ENCODE data around the gene C4orf50.

The C4orf50 gene

DNA sequence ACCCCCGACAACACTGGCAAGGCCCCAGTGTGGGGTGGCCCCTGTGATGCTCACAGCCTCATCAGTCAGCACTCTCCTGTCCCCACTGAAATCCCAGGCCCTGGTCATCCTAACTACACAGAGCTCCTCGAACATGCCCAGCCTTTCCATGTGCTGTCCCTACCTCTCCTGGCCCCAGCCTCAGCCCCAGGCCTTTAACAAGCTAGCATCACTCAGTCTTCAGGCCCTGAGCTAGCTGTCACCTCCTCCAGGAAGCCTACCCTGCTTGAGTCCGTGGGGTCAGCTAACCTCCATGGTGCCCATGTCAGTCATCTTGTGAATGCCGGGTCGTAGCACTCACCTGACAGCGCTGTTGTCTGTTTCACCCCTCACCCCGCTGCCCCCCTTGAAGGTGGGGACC is 25.6 kb upstream of the C4orf50 start:
- no peak for DNase-seq (ENCODE audit: low read depth, low spot score)

DNA sequence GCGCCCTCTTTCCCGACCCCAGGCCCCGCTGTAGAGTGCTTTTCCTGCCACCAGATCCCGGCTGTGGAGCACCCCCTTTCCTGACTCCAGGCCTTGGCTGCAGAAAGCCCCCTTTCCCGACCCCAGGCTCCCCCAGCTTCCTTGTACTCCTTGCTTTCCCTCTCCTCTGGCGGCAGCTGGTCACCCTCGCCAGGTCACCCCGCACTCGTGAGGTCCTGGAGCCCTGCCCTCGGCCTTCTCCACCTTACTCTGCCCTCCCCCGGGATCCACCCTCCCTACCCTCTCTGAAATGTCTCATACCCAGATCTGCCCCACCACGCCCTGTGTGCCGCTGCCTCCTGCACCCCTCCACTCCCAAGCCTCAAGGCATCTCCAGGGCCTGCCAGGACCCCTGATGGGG is 25.0 kb upstream of the C4orf50 start:
- no peak for DNase-seq (ENCODE audit: low read depth, low spot score)

GRCh38 chr4:6042293-6043063 is 24.2 kb upstream of the C4orf50 start:
- no peak for DNase-seq (ENCODE audit: low read depth, low spot score)

DNA sequence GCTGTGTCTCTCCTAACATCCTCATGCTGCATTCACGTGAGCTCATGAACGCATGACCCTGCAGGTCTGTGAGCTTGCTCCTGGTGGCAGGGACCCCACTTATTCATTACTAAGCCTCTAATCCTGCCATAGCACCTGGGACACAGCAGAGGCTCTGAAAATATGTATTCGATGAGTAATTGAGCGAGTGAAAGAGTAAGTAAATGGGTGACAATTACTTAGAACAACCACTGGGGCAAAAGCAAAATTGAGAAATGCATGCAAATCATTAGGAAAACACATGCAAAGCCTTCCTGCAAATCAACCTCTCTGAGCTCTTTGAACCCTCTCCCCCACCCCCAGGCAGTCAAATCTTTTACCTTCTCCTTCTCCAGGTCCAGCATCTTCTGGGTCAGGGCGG is 23.6 kb upstream of the C4orf50 start:
- DNase-seq (ENCODE audit: low read depth, low spot score) = no peak

GRCh38 chr4:6038711-6039110 is 20.5 kb upstream of the C4orf50 start:
- DNase-seq (ENCODE audit: low read depth, low spot score) = no peak

- DNase-seq (ENCODE audit: low read depth, low spot score) = no peak
Observed at GRCh38 chr4:6035786-6036185, 17.6 kb upstream of the C4orf50 start.

GRCh38 chr4:6033381-6033780 is 15.2 kb upstream of the C4orf50 start:
- DNase-seq (ENCODE audit: low read depth, low spot score) = no peak

GRCh38 chr4:6032249-6033244 is 14.3 kb upstream of the C4orf50 start:
- no peak for DNase-seq (ENCODE audit: low read depth, low spot score)

DNA sequence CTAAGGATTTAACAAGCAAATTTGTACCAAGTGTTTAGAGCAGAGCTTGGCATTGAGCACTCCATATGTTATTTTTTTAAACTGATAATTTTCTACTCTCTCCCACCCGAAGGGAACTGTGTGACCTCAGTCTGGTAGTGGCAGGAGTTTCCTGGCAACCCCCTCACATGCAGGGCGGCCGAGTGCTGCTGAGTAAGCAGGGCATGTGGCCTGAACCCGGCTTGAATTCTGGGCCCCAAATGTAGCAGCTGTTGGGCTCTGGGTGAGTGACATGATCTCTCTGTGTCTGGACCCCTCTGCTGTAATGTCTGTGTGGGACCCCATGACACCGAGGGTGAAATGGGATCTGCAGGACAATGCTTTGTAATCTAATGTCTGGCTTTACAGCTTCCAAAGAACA is 13.6 kb upstream of the C4orf50 start:
- DNase-seq (ENCODE audit: low read depth, low spot score) = no peak

GRCh38 chr4:6030679-6031078 is 12.4 kb upstream of the C4orf50 start:
- DNase-seq (ENCODE audit: low read depth, low spot score) = no peak

DNA sequence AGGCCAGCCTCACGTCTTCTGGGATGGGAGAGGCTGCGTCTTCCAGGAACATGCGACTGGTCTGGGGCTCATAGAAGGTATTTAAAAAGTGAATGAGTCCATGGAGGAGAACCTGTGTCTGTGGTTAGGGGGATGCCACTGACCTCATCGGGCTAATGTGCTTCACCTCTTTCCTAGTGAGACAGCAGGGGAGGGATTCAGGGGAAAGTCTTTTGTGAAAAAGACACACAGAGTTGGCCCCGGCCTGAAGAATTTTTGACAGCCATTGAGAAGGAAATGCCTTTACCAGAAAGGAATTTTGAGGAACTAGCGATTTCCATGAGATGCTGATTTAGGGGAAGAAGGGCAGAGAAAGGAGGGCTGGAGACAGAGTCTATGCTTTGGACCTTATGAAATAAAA is 11.0 kb upstream of the C4orf50 start:
- DNase-seq (ENCODE audit: low read depth, low spot score) = no peak

- no peak for DNase-seq (ENCODE audit: low read depth, low spot score)
Observed at GRCh38 chr4:6028168-6028567, 9.9 kb upstream of the C4orf50 start.

GRCh38 chr4:6027392-6027791 is 9.2 kb upstream of the C4orf50 start:
- no peak for DNase-seq (ENCODE audit: low read depth, low spot score)

- DNase-seq (ENCODE audit: low read depth, low spot score) = no peak
Observed at GRCh38 chr4:6024313-6024960, 6.2 kb upstream of the C4orf50 start.

GRCh38 chr4:6023731-6024130 is 5.5 kb upstream of the C4orf50 start:
- DNase-seq (ENCODE audit: low read depth, low spot score) = no peak

- no peak for DNase-seq (ENCODE audit: low read depth, low spot score)
Observed at GRCh38 chr4:6022607-6023288, 4.5 kb upstream of the C4orf50 start.

- no peak for DNase-seq (ENCODE audit: low read depth, low spot score)
Observed at GRCh38 chr4:6021831-6022606, 3.8 kb upstream of the C4orf50 start.

DNA sequence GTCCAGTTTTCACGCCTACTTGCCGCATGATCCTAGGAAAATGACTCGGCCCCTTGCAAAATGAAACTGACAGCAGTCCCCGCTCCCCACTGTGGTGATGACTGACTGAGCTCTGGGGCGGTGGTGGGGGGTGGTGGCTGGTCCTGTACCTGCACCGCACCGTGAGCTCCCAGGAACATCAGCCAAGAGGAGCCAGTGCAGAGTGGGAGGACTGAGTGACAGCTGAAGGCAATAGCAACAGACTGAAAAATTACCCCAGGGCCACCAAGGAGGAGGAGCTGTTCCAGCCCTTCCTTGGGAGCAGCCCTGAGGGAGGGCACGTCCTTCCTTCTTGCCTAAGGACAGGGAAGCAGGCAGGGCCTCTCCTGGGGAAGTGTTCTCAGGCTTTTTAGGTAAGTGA is 2.4 kb upstream of the C4orf50 start:
- no peak for DNase-seq (ENCODE audit: low read depth, low spot score)

- peak; percentile 4 for DNase-seq (ENCODE audit: low read depth, low spot score)
Observed at GRCh38 chr4:6019316-6020263, 1.4 kb upstream of the C4orf50 start.

DNA sequence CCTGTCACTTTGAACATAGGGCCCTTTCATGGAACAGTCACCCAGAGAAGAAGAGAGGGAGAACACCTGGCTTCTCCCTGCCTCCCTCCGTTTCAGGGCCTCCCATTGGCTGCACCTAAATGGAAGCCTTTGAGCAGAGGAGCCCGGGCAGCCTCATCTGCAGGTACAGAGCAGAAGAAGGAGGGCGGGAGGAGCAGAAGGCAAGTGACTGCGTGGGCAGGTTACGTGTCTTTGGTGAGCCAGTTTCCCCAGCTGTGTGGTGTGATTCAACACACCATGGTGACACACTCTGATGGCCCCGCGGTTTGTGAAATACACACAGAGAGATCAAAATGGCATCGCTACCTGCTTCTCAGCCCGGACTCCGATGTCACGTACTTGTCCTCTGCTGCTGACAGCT is 431 bp downstream of the C4orf50 start:
- no peak for DNase-seq (ENCODE audit: low read depth, low spot score)
